Measurements from ENCODE around the gene MCRIP1.

MCRIP1 gene

GRCh38 chr17:81833160-81833920 is at the start of gene MCRIP1:
Gene MCRIP1, minus strand, starts transcription at chr17:81833291. Its CDS starts 8,785 bp downstream, at chr17:81824506.
- DNase-seq: peak; percentile 45

- no peak for DNase-seq
Measured at GRCh38 chr17:81879121-81879520, 46.0 kb upstream of the MCRIP1 start.

GRCh38 chr17:81878294-81878693 is 45.2 kb upstream of the MCRIP1 start:
- DNase-seq: no peak

GRCh38 chr17:81877569-81877968 is 44.5 kb upstream of the MCRIP1 start:
- no peak for DNase-seq

- no peak for DNase-seq
Measured at GRCh38 chr17:81871387-81872230, 38.5 kb upstream of the MCRIP1 start.

GRCh38 chr17:81870981-81871386 is 37.9 kb upstream of the MCRIP1 start, which contains the start of gene ARHGDIA:
Gene ARHGDIA, minus strand, starts transcription at chr17:81871337. Its CDS starts 1,407 bp downstream, at chr17:81869930.
- no peak for DNase-seq

GRCh38 chr17:81870131-81870980 is 37.3 kb upstream of the MCRIP1 start:
- no peak for DNase-seq

GRCh38 chr17:81869221-81870130 is 36.4 kb upstream of the MCRIP1 start:
- DNase-seq: no peak

- DNase-seq: no peak
Measured at GRCh38 chr17:81868674-81869220, 35.7 kb upstream of the MCRIP1 start.

- DNase-seq: no peak
Measured at GRCh38 chr17:81867991-81868673, 35.0 kb upstream of the MCRIP1 start.

- no peak for DNase-seq
Measured at GRCh38 chr17:81867170-81867990, 34.3 kb upstream of the MCRIP1 start.

GRCh38 chr17:81866440-81867169 is 33.5 kb upstream of the MCRIP1 start:
- DNase-seq: no peak

- DNase-seq: peak; percentile 34
Measured at GRCh38 chr17:81865733-81866439, 32.8 kb upstream of the MCRIP1 start.

- no peak for DNase-seq
Measured at GRCh38 chr17:81865358-81865732, 32.3 kb upstream of the MCRIP1 start.

- DNase-seq: no peak
Measured at GRCh38 chr17:81863833-81864768, 31.0 kb upstream of the MCRIP1 start.

- no peak for DNase-seq
Measured at GRCh38 chr17:81863123-81863675, 30.1 kb upstream of the MCRIP1 start.
